Measurements from ENCODE around the gene PTGFRN.

The PTGFRN gene

GRCh38 chr1:116910379-116911187 is 867 bp downstream of the PTGFRN start:
- Histone ChIP-seq H3K27me3 (replicated peaks; ENCODE audit: control insufficient read depth, insufficient read depth, low read length) (peaks cover 4% of the 10 kb centered on the region), H3K36me3 (ENCODE audit: control insufficient read depth, insufficient read depth, low read length) (no peaks in the 10 kb centered on the region), H3K4me3 (replicated peaks; ENCODE audit: low read depth, low read length) (peak overlapping the region; percentile 22)
- peak; percentile 54 for DNase-seq (ENCODE audit: extremely low read depth, insufficient read length)
- no peak for TF ChIP-seq CTCF (IDR thresholded peaks at IDR 0.05; ENCODE audit: insufficient read depth, low read length, poor library complexity, severe bottlenecking)

GRCh38 chr1:116911188-116911553 is 1.5 kb downstream of the PTGFRN start:
- no peak for DNase-seq (ENCODE audit: extremely low read depth, insufficient read length)
- no peak for TF ChIP-seq CTCF (IDR thresholded peaks at IDR 0.05; ENCODE audit: insufficient read depth, low read length, poor library complexity, severe bottlenecking)
- no peak overlapping the region for H3K4me3 ChIP-seq (replicated peaks; ENCODE audit: low read depth, low read length)
- H3K36me3 ChIP-seq (ENCODE audit: control insufficient read depth, insufficient read depth, low read length) = no peaks in the 10 kb centered on the region
- H3K27me3 ChIP-seq (replicated peaks; ENCODE audit: control insufficient read depth, insufficient read depth, low read length) = peaks cover 4% of the 10 kb centered on the region

GRCh38 chr1:116911779-116912469 is 2.2 kb downstream of the PTGFRN start:
- no peak overlapping the region for H3K4me3 ChIP-seq (replicated peaks; ENCODE audit: low read depth, low read length)
- no peak for TF ChIP-seq CTCF (IDR thresholded peaks at IDR 0.05; ENCODE audit: insufficient read depth, low read length, poor library complexity, severe bottlenecking)
- H3K27me3 ChIP-seq (replicated peaks; ENCODE audit: control insufficient read depth, insufficient read depth, low read length) = peaks cover 4% of the 10 kb centered on the region
- no peaks in the 10 kb centered on the region for H3K36me3 ChIP-seq (ENCODE audit: control insufficient read depth, insufficient read depth, low read length)
- DNase-seq (ENCODE audit: extremely low read depth, insufficient read length) = no peak

- Histone ChIP-seq H3K4me3 (replicated peaks; ENCODE audit: low read depth, low read length) (no peak overlapping the region), H3K36me3 (ENCODE audit: control insufficient read depth, insufficient read depth, low read length) (no peaks in the 10 kb centered on the region), H3K27me3 (replicated peaks; ENCODE audit: control insufficient read depth, insufficient read depth, low read length) (peaks cover 4% of the 10 kb centered on the region)
- TF ChIP-seq CTCF (IDR thresholded peaks at IDR 0.05; ENCODE audit: insufficient read depth, low read length, poor library complexity, severe bottlenecking) = no peak
- no peak for DNase-seq (ENCODE audit: extremely low read depth, insufficient read length)
Observed at GRCh38 chr1:116912846-116913245, 3.1 kb downstream of the PTGFRN start.

GRCh38 chr1:116913941-116914340 is 4.2 kb downstream of the PTGFRN start:
- no peak for DNase-seq (ENCODE audit: extremely low read depth, insufficient read length)
- Histone ChIP-seq H3K27me3 (replicated peaks; ENCODE audit: control insufficient read depth, insufficient read depth, low read length) (peaks cover 4% of the 10 kb centered on the region), H3K4me3 (replicated peaks; ENCODE audit: low read depth, low read length) (no peak overlapping the region), H3K36me3 (ENCODE audit: control insufficient read depth, insufficient read depth, low read length) (no peaks in the 10 kb centered on the region)
- no peak for TF ChIP-seq CTCF (IDR thresholded peaks at IDR 0.05; ENCODE audit: insufficient read depth, low read length, poor library complexity, severe bottlenecking)
